NT2/D1 (cell line): ENCODE measurements around the gene CDHR3.

Experiments used
- SUZ12 ChIP-seq: IDR thresholded peaks from 2 replicates; pipeline ENCODE4 v1.6.1; 2011; ENCODE audit not compliant: insufficient read length, insufficient read depth; ENCODE audit errors: extremely low read depth
- YY1 ChIP-seq: IDR thresholded peaks from 2 replicates; pipeline ENCODE4 v1.6.1; 2011; ENCODE audit not compliant: insufficient read length, insufficient read depth

- TF ChIP-seq SUZ12 (no peak), YY1 (no peak)
Measured at GRCh38 chr7:106017657-106018056, 54.6 kb downstream of the CDHR3 start.
